H1 (cell line): ENCODE measurements around the gene NDUFB8. TPM values are rescaled to one million over a fixed set of nuclear protein-coding genes. Genes with fewer than 3 reads are reported as not detected.

Experiments used
- CTCF ChIA-PET: fragments of 300-600 bp; sonication (Branson Sonifier 250); formaldehyde crosslinking; loops from one replicate; lab custom pipeline; 2021; ENCODE audit not compliant: partially characterized antibody; lab: Charles Lee
- POLR2A ChIA-PET: fragments of 300-600 bp; sonication (Branson Sonifier 250); formaldehyde crosslinking; loops from one replicate; lab custom pipeline; 2021; ENCODE audit warnings: inconsistent platforms; ENCODE audit not compliant: partially characterized antibody; lab: Charles Lee
- DNase-seq, 2 experiments: peaks; one replicate each; pipeline versions ENCODE4 v3.0.0 to v3.0.0-alpha.2; 2010 to 2022; ENCODE audit warnings: low spot score in 2 of 2, low read depth in 1 of 2, mixed read lengths in 1 of 2
- FAIRE-seq: peaks from 2 replicates; lab custom pipeline; 2011; peaks lifted over from hg19 to GRCh38; lab: Jason Lieb, UNC
- H2AFZ ChIP-seq: 2 replicates; pipeline ENCODE4 v1.8.1; 2012; ENCODE audit warnings: low read length, inconsistent platforms
- H2AK5ac ChIP-seq: 2 replicates; pipeline ENCODE4 v1.6.1; 2013; ENCODE audit warnings: low read depth, low read length
- H2BK120ac ChIP-seq: replicated peaks from 2 replicates; pipeline ENCODE3; 2013; ENCODE audit warnings: low read depth, low read length, inconsistent platforms
- H2BK12ac ChIP-seq: 2 replicates; pipeline ENCODE4 v1.6.1; 2013; ENCODE audit warnings: low read depth, low read length
- H2BK15ac ChIP-seq: 2 replicates; pipeline ENCODE4 v1.6.1; 2013; ENCODE audit warnings: low read length
- H2BK20ac ChIP-seq: 2 replicates; pipeline ENCODE4 v1.6.1; 2013; ENCODE audit warnings: low read length
- H2BK5ac ChIP-seq: 2 replicates; pipeline ENCODE4 v1.6.1; 2013; ENCODE audit warnings: low read depth, low read length
- H3K14ac ChIP-seq: 2 replicates; pipeline ENCODE4 v1.6.1; 2013; ENCODE audit warnings: inconsistent platforms; ENCODE audit not compliant: insufficient read length
- H3K18ac ChIP-seq: 2 replicates; pipeline ENCODE4 v1.6.1; 2013; ENCODE audit warnings: low read length; ENCODE audit errors: extremely low read depth
- H3K23ac ChIP-seq: 2 replicates; pipeline ENCODE4 v1.6.1; 2013; ENCODE audit warnings: inconsistent platforms; ENCODE audit not compliant: insufficient read length
- H3K23me2 ChIP-seq: 2 replicates; pipeline ENCODE4 v1.6.1; 2013; ENCODE audit warnings: low read depth, low read length
- H3K27ac ChIP-seq: 2 replicates; pipeline ENCODE4 v1.6.1; 2011; ENCODE audit warnings: low read depth, low read length, inconsistent platforms
- H3K27me3 ChIP-seq, 4 experiments: replicated peaks in 1 of 4; 1 replicate in 1 of 4; 2 replicates in 3 of 4; pipeline versions ENCODE4 v1.6.1 to v1.8.1; 2011 to 2013; ENCODE audit warnings: low read length in 3 of 4, mild to moderate bottlenecking in 3 of 4, inconsistent platforms in 2 of 4, mixed read lengths in 2 of 4, moderate library complexity in 1 of 4; ENCODE audit not compliant: control insufficient read depth in 3 of 4, insufficient read depth in 3 of 4; ENCODE audit errors: extremely low read depth in 1 of 4
- H3K36me3 ChIP-seq, 4 experiments: 2 replicates each; pipeline versions ENCODE4 v1.6.1 to v1.8.1; 2011 to 2013; ENCODE audit warnings: mild to moderate bottlenecking in 4 of 4, low read length in 3 of 4, moderate library complexity in 2 of 4, control low read depth in 1 of 4, inconsistent platforms in 1 of 4; ENCODE audit not compliant: insufficient read depth in 4 of 4, control insufficient read depth in 2 of 4
- H3K4ac ChIP-seq: replicated peaks from 2 replicates; pipeline ENCODE3; 2013; ENCODE audit warnings: low read length, low read depth, mixed read lengths, inconsistent platforms; ENCODE audit not compliant: insufficient read length
- H3K4me1 ChIP-seq, 4 experiments: replicated peaks in 1 of 4; 1 replicate in 1 of 4; 2 replicates in 3 of 4; pipeline versions ENCODE4 v1.6.1 to v1.8.1; 2011 to 2013; ENCODE audit warnings: low read length in 3 of 4, inconsistent platforms in 2 of 4, mixed read lengths in 1 of 4; ENCODE audit not compliant: insufficient read depth in 4 of 4, control insufficient read depth in 3 of 4
- H3K4me2 ChIP-seq, 2 experiments: 2 replicates each; pipeline versions ENCODE4 v1.6.1 to v1.8.1; 2011 to 2013; ENCODE audit warnings: low read depth in 2 of 2, low read length in 2 of 2, control low read depth in 1 of 2, inconsistent platforms in 1 of 2, mild to moderate bottlenecking in 1 of 2; ENCODE audit not compliant: insufficient read depth in 1 of 2
- H3K4me3 ChIP-seq, 4 experiments: fragments of 200-600, 300-600 bp in 1 of 4; sonication (generic), shearing (Covaris generic), sonication (Bioruptor Twin) in 1 of 4; 2 replicates each; pipeline versions ENCODE4 v1.5.1 to v1.8.1; 2011 to 2016; ENCODE audit warnings: low read length in 4 of 4, low read depth in 3 of 4, control low read depth in 2 of 4, inconsistent platforms in 2 of 4, mild to moderate bottlenecking in 2 of 4, mixed read lengths in 1 of 4, moderate library complexity in 1 of 4; ENCODE audit not compliant: insufficient read depth in 2 of 4; ENCODE audit errors: extremely low read depth in 1 of 4
- H3K56ac ChIP-seq: replicated peaks from 2 replicates; pipeline ENCODE3; 2013; ENCODE audit warnings: low read depth, mild to moderate bottlenecking, mixed read lengths, low read length, inconsistent platforms; ENCODE audit not compliant: insufficient read length
- H3K79me1 ChIP-seq: 2 replicates; pipeline ENCODE4 v1.6.1; 2013; ENCODE audit warnings: low read depth, low read length, control low read depth
- H3K79me2 ChIP-seq, 2 experiments: 2 replicates each; pipeline versions ENCODE4 v1.6.1 to v1.8.1; 2012 to 2013; ENCODE audit warnings: low read length in 2 of 2, mild to moderate bottlenecking in 2 of 2, inconsistent platforms in 1 of 2; ENCODE audit not compliant: insufficient read depth in 2 of 2, control insufficient read depth in 1 of 2
- H3K9ac ChIP-seq, 4 experiments: replicated peaks in 1 of 4; 1 replicate in 1 of 4; 2 replicates in 3 of 4; pipeline versions ENCODE4 v1.6.1 to v1.8.1; 2011 to 2013; ENCODE audit warnings: low read depth in 3 of 4, low read length in 3 of 4, control low read depth in 2 of 4, mild to moderate bottlenecking in 2 of 4, moderate library complexity in 2 of 4, inconsistent platforms in 1 of 4; ENCODE audit errors: extremely low read depth in 1 of 4
- H3K9me3 ChIP-seq, 2 experiments: 2 replicates each; pipeline versions ENCODE4 v1.6.1 to v1.8.1; 2012 to 2013; ENCODE audit warnings: mild to moderate bottlenecking in 2 of 2, moderate library complexity in 2 of 2, control low read depth in 1 of 2, inconsistent platforms in 1 of 2, low read depth in 1 of 2, low read length in 1 of 2, mixed read lengths in 1 of 2; ENCODE audit not compliant: insufficient read depth in 2 of 2
- H4K20me1 ChIP-seq, 2 experiments: replicated peaks in 1 of 2; 2 replicates each; pipeline versions ENCODE3 to v1.8.1; 2011 to 2013; ENCODE audit warnings: inconsistent platforms in 2 of 2, low read length in 2 of 2, mild to moderate bottlenecking in 1 of 2; ENCODE audit not compliant: insufficient read depth in 2 of 2, control insufficient read depth in 1 of 2
- H4K5ac ChIP-seq: 2 replicates; pipeline ENCODE4 v1.6.1; 2013; ENCODE audit warnings: low read length, low read depth, mixed read lengths, inconsistent platforms; ENCODE audit not compliant: insufficient read length
- H4K8ac ChIP-seq: 2 replicates; pipeline ENCODE4 v1.8.0; 2013; ENCODE audit warnings: mild to moderate bottlenecking, moderate library complexity, low read length, inconsistent platforms; ENCODE audit not compliant: insufficient read depth; ENCODE audit errors: extremely low read depth
- H4K91ac ChIP-seq: replicated peaks from 2 replicates; pipeline ENCODE3; 2013; ENCODE audit warnings: low read length, mixed read lengths, inconsistent platforms; ENCODE audit not compliant: insufficient read length
- BACH1 ChIP-seq: IDR thresholded peaks from 2 replicates; pipeline ENCODE4 v1.6.1; 2012; ENCODE audit warnings: low read length, improper control_type of control experiment
- CBX5 ChIP-seq: fragments of 300-800, 300-1000 bp; sonication (generic); IDR thresholded peaks from 2 replicates; pipeline ENCODE4 v1.7.1; 2016; ENCODE audit warnings: antibody characterized with exemption, low read length, low read depth
- CEBPB ChIP-seq: IDR thresholded peaks from 2 replicates; pipeline ENCODE4 v1.6.1; 2012; ENCODE audit warnings: low read depth, low read length
- CREB1 ChIP-seq: IDR thresholded peaks from 2 replicates; pipeline ENCODE4 v1.6.1; 2012; ENCODE audit warnings: inconsistent platforms
- CTBP2 ChIP-seq: IDR thresholded peaks from 2 replicates; pipeline ENCODE4 v1.7.0; 2011; ENCODE audit warnings: borderline replicate concordance, mild to moderate bottlenecking, moderate library complexity, mixed read lengths, low read length; ENCODE audit not compliant: insufficient read depth, insufficient read length
- E2F6 ChIP-seq: IDR thresholded peaks from 2 replicates; pipeline ENCODE4 v1.6.1; 2012; ENCODE audit warnings: inconsistent platforms
- EZH2 ChIP-seq: fragments of 200-600 bp; sonication (generic); IDR thresholded peaks from 2 replicates; pipeline ENCODE4 v1.7.1; 2012; ENCODE audit warnings: low read depth, mild to moderate bottlenecking, moderate library complexity, low read length, inconsistent platforms; ENCODE audit not compliant: severe bottlenecking
- KDM4A ChIP-seq: IDR thresholded peaks from one replicate; pipeline ENCODE4 v1.7.1; 2012; ENCODE audit warnings: low read depth, mild to moderate bottlenecking, moderate library complexity, low read length, inconsistent platforms; ENCODE audit not compliant: severe bottlenecking
- RAD21 ChIP-seq, 2 experiments: IDR thresholded peaks in 1 of 2; conservative IDR thresholded peaks in 1 of 2; 2 replicates each; pipeline ENCODE4 v1.6.1; 2011; ENCODE audit warnings: low read depth in 2 of 2, low read length in 2 of 2, improper control_type of control experiment in 1 of 2, inconsistent platforms in 1 of 2, mild to moderate bottlenecking in 1 of 2, moderate library complexity in 1 of 2
- RBBP5 ChIP-seq: IDR thresholded peaks from 2 replicates; pipeline ENCODE4 v1.7.1; 2012; ENCODE audit warnings: low read depth, mild to moderate bottlenecking, inconsistent platforms, low read length, moderate library complexity, borderline replicate concordance
- SIX5 ChIP-seq: IDR thresholded peaks from 2 replicates; pipeline ENCODE4 v1.6.1; 2011; ENCODE audit warnings: mild to moderate bottlenecking, low read depth, low read length
- SRF ChIP-seq: IDR thresholded peaks from 2 replicates; pipeline ENCODE4 v1.6.1; 2011; ENCODE audit warnings: mild to moderate bottlenecking, low read depth, low read length, moderate library complexity
- WGBS, 2 experiments: shearing (Covaris generic) in 1 of 2; methylation state at CpG; one replicate each; pipeline versions ENCODE4 v1.1.6 to v1.1.7; 2013 to 2015; ENCODE audit warnings: low lambda C conversion rate in 2 of 2, mixed read lengths in 2 of 2, inconsistent platforms in 1 of 2, low coverage in 1 of 2, missing lambda C conversion rate in 1 of 2; ENCODE audit not compliant: insufficient replicate concordance in 2 of 2, insufficient coverage in 1 of 2, insufficient read length in 1 of 2; ENCODE audit errors: extremely low coverage in 1 of 2, missing lambda C conversion rate in 1 of 2; 5-methylcytosine and 5-hydroxymethylcytosine counted together
- polyA plus RNA-seq, 7 experiments: library from polyadenylated mRNA; depleted of rRNA in 3 of 7; stranded (reverse) in 5 of 7; unstranded in 2 of 7; fragments of >200 nt in 5 of 7; fragments of 200-250 nt in 2 of 7; gene quantifications; 1 replicate in 5 of 7; 2 replicates in 1 of 7; 4 replicates in 1 of 7; pipeline versions ENCODE4 v1.2.1 to v1.2.3, GENCODE V29; 2011 to 2013; ENCODE audit warnings: missing spikeins in 2 of 7, mixed read lengths in 2 of 7
- total RNA-seq: library from RNA; stranded (reverse); fragmentation: NEBNext Ultra II Directional; extraction: Animal tissue kit (Norgen Biotek cat#: 25700); gene quantifications from 2 replicates; pipeline ENCODE4 v1.2.1, GENCODE V29; 2021

Gene NDUFB8
- total and polyA plus RNA-seq, 2 of the 8 experiments (the other 6 are each of a cell fraction or from before 2014, with no cell fraction given) = 175 to 455 TPM

- no peaks in the 10 kb centered on the region for H3K79me2 ChIP-seq
- H4K8ac ChIP-seq = no peak overlapping the region
- peaks cover 0 to 4% (median 2%) of the 10 kb centered on the region in 4 experiments; a peak in 4 of 7 replicates for H3K4me1 ChIP-seq
- POLR2A ChIA-PET = interaction anchor here (0.7 to 2.4 kb wide), 4 partner anchors 13 to 176 kb away, joined by 3 to 8 read pairs (median 5); no protein-coding TSS in a partner anchor
- H4K5ac ChIP-seq = no peak overlapping the region
- no peak overlapping the region for H3K9ac ChIP-seq
- no peak overlapping the region for H3K4me3 ChIP-seq
- no peaks in the 10 kb centered on the region for H3K36me3 ChIP-seq
- no peak overlapping the region for H2BK20ac ChIP-seq
- H3K27ac ChIP-seq = no peak overlapping the region
- H4K20me1 ChIP-seq = peaks cover 0 to 3% of the 10 kb centered on the region in 2 experiments
- H4K91ac ChIP-seq = no peak overlapping the region
- H3K23ac ChIP-seq = no peak overlapping the region
- H2AFZ ChIP-seq = no peak overlapping the region
- no peak overlapping the region for H2BK5ac ChIP-seq
- peaks cover 8% of the 10 kb centered on the region; the same call in 1 of the 2 replicates for H3K23me2 ChIP-seq
- H2BK120ac ChIP-seq = no peak overlapping the region
- no peak overlapping the region for H3K18ac ChIP-seq
- 0 out of 2 replicates have a peak overlapping the region, but pooled peaks have one; percentile 46 for H2BK15ac ChIP-seq
- H3K56ac ChIP-seq = no peak overlapping the region
- H2AK5ac ChIP-seq = no peak overlapping the region
- H3K4me2 ChIP-seq = no peak overlapping the region
- no peaks in the 10 kb centered on the region for H3K79me1 ChIP-seq
- CTCF ChIA-PET = interaction anchor here (0.6 to 9.8 kb wide), 28 partner anchors 11 to 460 kb away, joined by 3 to 88 read pairs (median 4); partner anchors contain the start of gene HIF1AN
- no peak overlapping the region for H3K4ac ChIP-seq
- no peak overlapping the region for H3K14ac ChIP-seq
- peaks cover 0 to 27% (median 13%) of the 10 kb centered on the region in 4 experiments; a peak in 6 of 7 replicates for H3K27me3 ChIP-seq
- H2BK12ac ChIP-seq = no peak overlapping the region
- 79% methylated on average over 6 of the region's 6 CpGs; no CpG with 5 or more reads in 1 of the 2 experiments for WGBS, 2 experiments
- FAIRE-seq = no peak
- no peaks in the 10 kb centered on the region; a peak in 1 of 4 replicates for H3K9me3 ChIP-seq
- no peak for DNase-seq
- TF ChIP-seq CREB1 (no peak), SRF (no peak), SIX5 (no peak), CTBP2 (no peak), BACH1 (no peak), E2F6 (no peak), RBBP5 (no peak), KDM4A (no peak), RAD21 (IDR thresholded peaks at IDR 0.05 in 1 of 2, conservative IDR thresholded peaks at IDR 0.05 in 1 of 2; ENCODE audit: low read depth in 2 of 2, low read length in 2 of 2) (no peak), CBX5 (no peak), EZH2 (no peak), CEBPB (no peak)
Observed at GRCh38 chr10:100567826-100568225, 38.2 kb upstream of the NDUFB8 start.
